Measurements from ENCODE around the gene FXYD2.
"Not testable (repeated sequence)": the region's sequence is repeated elsewhere in the genome, so short reads cannot be mapped to it uniquely, and the experiment has no call there.

FXYD2 gene

DNA sequence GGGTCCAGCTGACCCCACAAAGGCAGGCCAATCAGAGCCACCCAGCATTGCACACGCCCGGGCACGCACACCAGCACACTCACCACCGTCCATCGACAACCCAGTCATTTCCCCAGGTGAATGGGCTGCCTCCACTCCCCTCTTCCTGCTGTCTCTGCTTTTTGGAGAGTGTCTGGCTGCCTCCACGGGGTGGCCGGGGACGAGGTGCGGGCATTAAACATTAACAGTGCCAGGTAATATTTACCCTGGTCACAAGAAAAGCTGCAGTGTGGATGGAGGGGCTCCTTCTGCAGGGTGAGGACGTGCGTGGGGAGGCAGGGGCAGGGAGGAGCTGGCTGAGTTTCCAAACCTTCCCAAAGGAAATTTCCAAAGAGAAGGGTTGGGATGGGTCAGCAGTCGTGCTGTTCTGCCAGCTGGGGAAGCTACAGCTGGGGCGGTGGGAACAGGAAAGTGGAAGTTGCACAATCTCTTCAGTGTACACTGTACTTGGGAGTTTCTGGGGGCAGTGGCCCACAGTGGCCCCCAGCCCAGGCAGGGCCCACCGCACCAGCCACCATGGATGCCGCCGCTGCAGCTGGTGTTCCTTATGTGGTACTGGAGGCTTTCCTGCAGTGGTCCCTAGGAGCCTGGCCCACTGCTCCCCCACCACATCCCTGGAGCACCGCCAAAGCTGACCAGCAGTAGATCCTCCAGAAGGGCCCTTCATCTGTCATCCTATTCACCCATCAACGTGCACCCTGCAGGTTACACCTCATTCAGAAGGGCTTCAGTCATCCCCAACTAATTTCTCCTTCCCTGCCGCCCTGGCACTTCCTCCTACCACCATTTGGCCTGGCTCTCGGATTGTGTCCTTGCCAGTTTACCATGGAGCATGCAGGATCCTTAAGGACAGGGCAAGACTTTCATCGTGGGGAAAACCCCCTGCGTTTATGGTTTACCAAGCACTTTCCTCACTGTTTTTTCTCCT, at the start of gene FXYD2:
FXYD2 (minus strand) TSS at position 174 of the 967 bp plus-strand sequence; CDS start at position 108, 66 bp downstream.
- DNase-seq = no peak

DNA sequence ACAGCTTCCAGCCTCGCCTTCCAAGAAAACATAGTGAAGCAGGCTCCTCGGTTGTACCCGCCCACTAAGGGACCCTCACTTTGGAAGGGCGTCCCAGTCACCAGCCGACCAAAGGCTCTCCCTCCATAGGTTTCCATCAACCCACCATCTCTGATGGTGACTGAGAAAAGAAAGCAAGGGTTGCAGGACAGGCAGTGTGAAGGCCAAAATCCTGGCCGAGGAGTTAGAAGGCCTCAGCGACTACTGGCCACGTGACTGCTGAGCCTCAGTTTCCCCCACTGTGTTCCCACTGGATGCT, 49.2 kb upstream of the FXYD2 start:
- DNase-seq = no peak

- DNase-seq = peak; percentile 25
Observed at GRCh38 chr11:117872975-117873827, 48.7 kb upstream of the FXYD2 start.

GRCh38 chr11:117872420-117872961, 47.9 kb upstream of the FXYD2 start:
- no peak for DNase-seq

DNA sequence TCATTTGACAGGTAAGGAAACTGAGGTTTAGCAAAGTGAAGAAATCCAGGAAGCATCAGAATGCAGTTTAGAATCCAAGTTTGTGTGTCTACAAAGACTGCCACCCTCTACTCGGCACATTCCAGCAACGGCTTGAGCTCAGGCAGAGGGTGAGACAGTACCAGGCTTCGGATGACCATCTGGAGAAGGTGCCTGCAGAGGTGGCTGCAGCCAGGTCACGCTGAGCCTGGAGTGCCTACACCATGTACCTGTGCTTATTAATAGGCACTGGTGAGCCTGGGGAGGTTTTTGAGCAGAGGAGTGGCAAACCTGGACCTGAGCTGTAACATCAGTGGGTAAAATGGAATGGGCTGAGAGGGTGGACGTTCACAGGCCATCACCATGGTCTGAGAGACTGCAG, 47.2 kb upstream of the FXYD2 start:
- DNase-seq = no peak

DNA sequence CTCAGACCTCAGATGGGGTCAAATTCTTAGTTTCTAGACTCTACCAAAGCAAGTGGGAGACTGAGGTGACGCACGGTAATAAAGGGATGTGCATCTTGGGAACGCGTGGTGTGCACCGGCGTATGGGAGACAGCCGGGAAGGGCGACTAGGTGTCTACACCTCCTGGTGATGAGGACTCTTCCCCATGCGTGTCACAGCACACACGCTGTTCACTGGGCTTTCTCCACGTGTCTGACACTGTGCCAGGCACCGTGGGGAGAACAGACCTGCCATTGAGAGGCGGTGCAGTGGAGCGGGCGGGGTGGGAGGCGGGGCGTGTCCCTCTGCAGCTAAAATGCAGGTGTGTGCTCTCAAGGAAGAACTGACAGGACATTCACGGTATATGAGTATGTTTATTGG, 46.6 kb upstream of the FXYD2 start:
- no peak for DNase-seq

DNA sequence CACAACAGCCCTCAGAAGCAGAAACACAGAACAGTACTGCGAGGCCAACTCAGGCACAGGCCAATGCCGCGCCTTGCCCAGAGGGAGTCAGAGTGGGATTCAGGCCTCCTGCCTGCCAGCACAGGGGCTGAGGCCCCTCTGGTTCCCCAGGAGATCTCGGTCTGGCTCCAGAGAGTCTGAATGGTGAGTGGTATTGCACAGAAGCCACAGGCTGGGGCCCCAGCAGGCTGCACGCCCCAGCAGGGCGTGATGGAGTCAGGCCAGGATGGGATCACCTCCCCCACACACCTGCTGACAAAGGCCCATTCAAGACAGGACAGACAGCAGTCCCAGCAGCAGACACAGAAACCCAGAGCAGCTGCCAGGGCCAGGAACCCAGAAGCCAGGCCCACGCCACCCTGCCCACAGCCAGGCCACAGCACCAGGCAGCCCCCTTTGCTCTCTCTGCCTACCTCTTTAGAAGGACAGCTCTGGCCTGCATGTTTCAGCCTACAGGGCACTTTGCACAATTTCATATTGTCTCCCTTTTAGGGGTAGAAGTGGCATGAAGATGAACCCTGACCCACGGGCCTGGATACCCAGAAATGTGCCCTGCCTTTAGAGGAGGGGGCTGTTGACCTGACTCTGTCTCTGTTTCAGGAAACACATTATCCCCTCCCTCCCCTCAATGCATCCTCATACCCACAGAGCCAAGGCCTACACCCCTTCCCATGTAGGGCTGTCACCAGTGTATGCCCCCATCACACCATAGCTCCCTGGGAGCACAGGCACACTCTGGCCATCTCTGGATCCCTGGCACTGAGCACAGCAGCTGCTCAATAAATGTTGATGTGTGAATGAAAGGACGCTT, 45.8 kb upstream of the FXYD2 start:
- DNase-seq = peak; percentile 64

DNA sequence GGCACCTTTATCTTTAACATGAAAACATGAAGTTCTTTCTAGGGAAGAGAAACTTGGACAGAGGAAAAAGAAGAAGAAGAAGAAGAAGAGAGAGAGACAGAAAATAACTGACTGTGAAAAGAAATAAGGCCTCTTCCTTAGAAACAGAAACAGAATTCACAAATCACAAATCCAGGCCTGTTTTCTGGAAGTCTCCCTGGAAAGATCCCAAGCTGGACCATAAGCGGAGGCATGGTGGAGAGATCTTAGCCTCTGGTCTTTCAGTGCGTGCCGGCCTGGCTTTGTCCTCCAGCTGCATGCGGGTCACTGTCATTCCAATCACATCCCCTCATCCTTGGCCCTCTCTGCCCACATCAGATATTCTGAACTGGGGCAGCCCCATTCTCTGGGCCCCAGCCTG, 45.1 kb upstream of the FXYD2 start:
- DNase-seq = no peak

DNA sequence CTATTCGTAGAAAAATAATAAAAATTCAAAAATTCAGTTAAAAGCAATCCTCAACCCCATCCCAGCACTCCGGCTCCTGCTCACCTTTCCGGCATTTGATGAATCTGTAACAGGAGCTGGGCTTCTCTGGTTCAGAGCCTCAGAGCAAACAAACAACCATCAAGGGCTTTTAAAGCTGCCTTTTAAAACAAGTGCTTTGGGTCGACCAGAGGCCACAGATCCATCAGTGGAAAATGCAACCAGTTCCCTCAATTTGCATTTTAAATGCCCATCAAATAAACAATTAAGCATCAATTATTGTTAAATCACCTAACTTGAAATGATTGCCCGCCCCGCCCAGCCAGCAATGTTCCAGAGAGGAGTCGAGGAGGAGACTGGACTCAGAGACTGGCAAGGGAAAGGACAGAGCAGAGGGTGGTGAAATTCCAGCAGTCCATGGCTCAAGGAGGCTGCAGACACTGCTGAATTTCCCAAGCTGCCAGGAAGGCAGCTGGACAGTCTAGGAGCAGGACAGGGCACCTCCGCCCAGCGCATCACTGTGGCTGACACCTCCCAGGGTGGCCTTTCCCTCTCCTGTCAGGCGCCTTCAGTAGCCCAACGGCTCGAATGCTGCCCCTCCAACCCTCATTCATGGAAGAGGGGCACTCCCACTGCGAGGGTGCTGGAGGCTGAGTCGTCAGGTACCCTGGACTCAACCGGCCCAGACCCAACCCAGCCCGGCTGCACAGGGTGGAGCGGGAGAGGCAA, 44.4 kb upstream of the FXYD2 start:
- no peak for DNase-seq

DNA sequence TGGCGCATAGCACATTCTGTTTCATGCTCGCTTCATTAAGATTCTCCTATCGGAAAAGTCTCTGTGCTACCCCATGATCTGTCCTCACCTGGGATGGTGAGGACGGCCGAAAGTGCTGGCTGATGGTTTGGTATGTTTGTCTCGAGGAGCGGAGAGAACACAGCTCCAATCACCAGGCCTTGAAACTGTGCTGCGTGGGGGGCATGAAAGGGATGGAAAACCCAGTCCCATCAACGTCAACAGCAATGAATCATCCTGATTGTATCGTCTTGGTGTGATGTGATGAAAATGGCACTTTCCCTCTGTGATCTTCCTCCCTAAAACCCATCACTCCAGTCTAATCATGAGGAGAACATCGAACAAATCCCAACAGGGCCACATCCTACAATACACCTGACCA, 43.5 kb upstream of the FXYD2 start:
- no peak for DNase-seq

GRCh38 chr11:117866526-117866925, 42.0 kb upstream of the FXYD2 start:
- no peak for DNase-seq

DNA sequence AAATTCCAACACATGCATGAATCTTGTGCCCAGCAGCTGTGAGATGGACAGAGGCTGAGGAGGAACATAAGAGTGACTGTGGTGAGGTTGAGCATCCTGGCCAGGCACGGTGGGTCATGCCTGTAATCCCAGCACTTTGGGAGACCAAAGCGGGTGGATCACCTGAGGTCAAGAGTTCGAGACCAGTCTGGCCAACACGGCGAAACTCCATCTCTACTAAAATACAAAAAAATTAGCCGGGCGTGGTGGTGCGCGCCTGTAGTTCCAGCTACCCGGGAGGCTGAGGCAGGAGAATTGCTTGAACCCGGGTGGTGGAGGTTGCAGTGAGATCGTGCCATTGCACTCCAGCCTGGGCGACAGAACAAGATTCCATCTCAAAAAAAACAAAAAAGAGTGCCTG, 41.0 kb upstream of the FXYD2 start:
- DNase-seq = not testable (repeated sequence)

DNA sequence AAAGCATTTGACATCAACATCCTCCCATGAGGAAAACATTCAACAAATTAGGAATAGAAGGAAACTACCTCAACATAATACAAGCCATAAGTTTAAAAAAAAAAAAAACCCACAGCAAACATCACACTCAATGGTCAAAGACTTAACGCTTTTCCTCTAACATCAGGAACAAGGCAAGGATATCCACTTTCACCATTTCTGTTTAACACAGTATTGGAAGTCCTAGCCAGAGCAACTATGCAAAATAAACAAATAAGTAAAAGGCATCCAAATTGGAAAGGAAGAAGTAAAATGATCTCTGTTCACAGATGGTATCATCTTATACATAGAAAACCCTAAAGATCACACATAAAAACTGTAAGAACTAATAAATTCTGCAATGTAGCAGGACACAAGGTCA, 38.8 kb upstream of the FXYD2 start:
- DNase-seq = no peak

GRCh38 chr11:117862753-117863152, 38.2 kb upstream of the FXYD2 start:
- no peak for DNase-seq

DNA sequence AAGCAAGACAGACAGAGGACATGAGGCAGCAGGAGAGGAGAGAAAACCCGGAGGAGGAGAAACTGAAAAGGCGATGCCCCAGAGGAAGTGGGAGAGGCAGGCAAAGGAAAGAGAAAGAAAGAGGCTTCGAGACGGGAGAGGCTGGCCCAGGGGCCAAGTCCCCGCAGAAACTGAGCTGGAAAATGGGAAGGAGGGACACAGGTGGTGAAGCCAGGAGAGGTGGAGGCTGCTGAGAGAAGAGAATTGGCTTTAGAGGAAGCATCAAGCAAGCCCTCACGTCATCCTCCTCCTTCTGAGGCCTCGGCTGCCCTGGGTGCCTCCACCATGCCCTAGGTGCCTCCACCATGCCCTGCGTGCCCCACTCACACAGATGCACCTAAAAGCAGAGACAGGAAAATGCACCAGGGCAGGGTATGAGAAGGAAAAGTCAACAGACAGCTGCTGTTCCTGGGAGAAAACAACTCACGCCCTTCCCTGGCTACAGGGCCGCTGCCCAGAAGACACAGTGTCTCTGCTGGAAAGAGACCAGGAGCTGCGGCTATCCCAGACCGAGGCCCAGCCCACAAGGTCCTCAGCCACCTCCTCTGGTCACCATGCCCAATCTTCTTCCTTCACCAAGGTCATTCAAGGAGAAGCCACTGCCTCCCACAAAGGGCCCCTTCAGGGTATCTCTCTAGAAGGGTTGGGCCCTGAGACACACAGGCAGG, 37.6 kb upstream of the FXYD2 start:
- no peak for DNase-seq

- DNase-seq = no peak
Observed at GRCh38 chr11:117861151-117862018, 36.8 kb upstream of the FXYD2 start.

GRCh38 chr11:117860139-117860538, 35.6 kb upstream of the FXYD2 start:
- DNase-seq = no peak

DNA sequence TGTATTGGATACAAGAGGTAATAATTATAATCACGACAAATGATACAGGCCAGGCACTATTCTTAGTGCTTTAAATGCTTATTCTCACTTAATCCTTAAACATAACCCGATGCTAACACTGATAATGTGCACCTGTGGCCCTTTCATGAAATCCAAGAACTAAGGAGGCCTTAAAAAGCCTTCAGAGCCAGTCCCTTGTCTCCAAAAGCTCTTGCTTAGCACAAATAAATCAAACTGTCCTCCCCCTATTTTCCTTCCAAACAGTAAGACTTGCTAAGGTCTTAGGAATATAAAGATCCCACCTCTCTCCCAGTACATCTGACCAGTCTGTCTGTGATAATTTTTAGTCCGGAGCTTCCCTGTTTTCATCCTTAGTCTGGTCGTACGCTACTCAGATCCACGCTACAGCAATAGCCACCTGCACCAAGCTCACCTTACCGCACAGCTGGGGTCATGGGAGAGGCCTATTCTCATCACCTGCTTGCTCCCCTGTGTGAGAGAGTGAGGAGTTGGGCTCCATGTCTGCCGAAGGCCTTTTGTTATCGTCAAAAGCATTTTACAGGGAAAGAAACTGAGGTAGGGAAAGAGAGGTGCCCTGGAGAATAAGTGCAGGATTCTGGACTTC, 35.1 kb upstream of the FXYD2 start:
- DNase-seq = no peak

- DNase-seq = no peak
Observed at GRCh38 chr11:117859061-117859460, 34.5 kb upstream of the FXYD2 start.

All from RPMI8226 (cell line).